ENCODE results near the gene PHKG1. TPM values are rescaled to one million over a fixed set of nuclear protein-coding genes. Genes with fewer than 3 reads are reported as not detected.
"Not testable (repeated sequence)": the region's sequence is repeated elsewhere in the genome, so short reads cannot be mapped to it uniquely, and the experiment has no call there.

PHKG1 gene
- total RNA-seq, 2 experiments from 2014 or later = 3.3 to 5.6 TPM

GRCh38 chr7:56040730-56041129 is 52.0 kb downstream of the PHKG1 start:
- H3K9me3 ChIP-seq (ENCODE audit: low read length) = no peaks in the 10 kb centered on the region
- TF ChIP-seq CTCF (conservative IDR thresholded peaks at IDR 0.05; ENCODE audit: low read length) (no peak), EZH2phosphoT487 (IDR thresholded peaks at IDR 0.05; ENCODE audit: borderline replicate concordance, low read depth, low read length) (no peak)
- H3K9me2 ChIP-seq (ENCODE audit: insufficient read depth, low read length) = no peaks in the 10 kb centered on the region
- H3K27ac ChIP-seq (ENCODE audit: low read depth, low read length, poor library complexity, severe bottlenecking) = no peak overlapping the region
- peaks cover 42% of the 10 kb centered on the region for H3K36me3 ChIP-seq (ENCODE audit: insufficient read depth, low read length)
- DNase-seq (ENCODE audit: low spot score) = no peak
- H3K4me2 ChIP-seq (ENCODE audit: low read length) = no peak overlapping the region
- no peak overlapping the region for H2AFZ ChIP-seq (ENCODE audit: low read length)
- no peak overlapping the region for H3K4me3 ChIP-seq (ENCODE audit: low read depth, low read length, poor library complexity, severe bottlenecking)
- BruUV-seq (replicated peaks) = no TSS peak
- ChIA-PET POLR2A (interaction anchor here (0.6 to 1.1 kb wide), 3 partner anchors 10 to 51 kb away, joined by 3 to 7 read pairs (median 5); partner anchors contain the start of genes CCT6A and PSPH), CTCF (ENCODE audit: unreplicated experiment) (no interaction called here)
- H4K20me1 ChIP-seq (ENCODE audit: insufficient read depth, low read length) = no peaks in the 10 kb centered on the region
- intact Hi-C loops (cut with micrococcal nuclease; ENCODE audit: unreplicated experiment) = no loop called here
- no peaks in the 10 kb centered on the region for H3K79me2 ChIP-seq (ENCODE audit: insufficient read depth, low read depth, low read length)
- H3K4me1 ChIP-seq (ENCODE audit: insufficient read depth, low read length, poor library complexity, severe bottlenecking) = no peaks in the 10 kb centered on the region

GRCh38 chr7:56033671-56034432 is 58.9 kb downstream of the PHKG1 start:
- POLR2A ChIA-PET = interaction anchor here (0.6 to 2.2 kb wide), 4 partner anchors 17 to 44 kb away, joined by 3 to 8 read pairs (median 4); partner anchors contain the start of gene PSPH
- CTCF ChIA-PET (ENCODE audit: unreplicated experiment) = interaction anchor here (0.5 kb wide), 1 partner anchor 256 kb away, joined by 3 read pairs; no protein-coding TSS in a partner anchor
- H3K36me3 ChIP-seq (ENCODE audit: insufficient read depth, low read length) = peaks cover 34% of the 10 kb centered on the region
- H4K20me1 ChIP-seq (ENCODE audit: insufficient read depth, low read length) = no peaks in the 10 kb centered on the region
- H3K79me2 ChIP-seq (ENCODE audit: insufficient read depth, low read depth, low read length) = peaks cover 6% of the 10 kb centered on the region; the same call in 1 of the 2 replicates
- peak overlapping the region; percentile 82 for H2AFZ ChIP-seq (ENCODE audit: low read length)
- BruUV-seq (replicated peaks) = TSS peak; percentile 52
- peak; percentile 85 for DNase-seq (ENCODE audit: low spot score)
- no peaks in the 10 kb centered on the region for H3K9me3 ChIP-seq (ENCODE audit: low read length)
- intact Hi-C loops (cut with micrococcal nuclease; ENCODE audit: unreplicated experiment) = loop anchor here (1.0 kb wide), 1 partner anchor 17 kb away; the partner anchor contains the start of genes CCT6A and PSPH
- peaks cover 10% of the 10 kb centered on the region for H3K4me1 ChIP-seq (ENCODE audit: insufficient read depth, low read length, poor library complexity, severe bottlenecking)
- peak overlapping the region; percentile 71 for H3K4me2 ChIP-seq (ENCODE audit: low read length)
- peak overlapping the region; percentile 71 for H3K4me3 ChIP-seq (ENCODE audit: low read depth, low read length, poor library complexity, severe bottlenecking)
- H3K27ac ChIP-seq (ENCODE audit: low read depth, low read length, poor library complexity, severe bottlenecking) = peak overlapping the region; percentile 67
- TF ChIP-seq EZH2phosphoT487 (IDR thresholded peaks at IDR 0.05; ENCODE audit: borderline replicate concordance, low read depth, low read length) = no peak
- peak; percentile 51 for TF ChIP-seq CTCF (conservative IDR thresholded peaks at IDR 0.05; ENCODE audit: low read length)
- no peaks in the 10 kb centered on the region for H3K9me2 ChIP-seq (ENCODE audit: insufficient read depth, low read length)

GRCh38 chr7:56032578-56032977 is 60.2 kb downstream of the PHKG1 start:
- BruUV-seq (replicated peaks); DNase-seq (ENCODE audit: low spot score); intact Hi-C loops (cut with micrococcal nuclease; ENCODE audit: unreplicated experiment); H4K20me1 ChIP-seq (ENCODE audit: insufficient read depth, low read length); H3K9me3 ChIP-seq (ENCODE audit: low read length); H3K9me2 ChIP-seq (ENCODE audit: insufficient read depth, low read length); H3K79me2 ChIP-seq (ENCODE audit: insufficient read depth, low read depth, low read length); H2AFZ ChIP-seq (ENCODE audit: low read length); CTCF ChIA-PET (ENCODE audit: unreplicated experiment); H3K27ac ChIP-seq (ENCODE audit: low read depth, low read length, poor library complexity, severe bottlenecking); H3K4me1 ChIP-seq (ENCODE audit: insufficient read depth, low read length, poor library complexity, severe bottlenecking): not testable (repeated sequence)
- Histone ChIP-seq H3K36me3 (ENCODE audit: insufficient read depth, low read length) (peaks cover 43% of the 10 kb centered on the region), H3K4me3 (ENCODE audit: low read depth, low read length, poor library complexity, severe bottlenecking) (peak overlapping the region; percentile 43), H3K4me2 (ENCODE audit: low read length) (peak overlapping the region; percentile 47; the same call in 1 of the 2 replicates)
- POLR2A ChIA-PET = interaction anchor here (0.6 to 2.2 kb wide), 2 partner anchors 19 to 1211 kb away, joined by 3 to 8 read pairs; partner anchors contain the start of gene PSPH

- H2AFZ ChIP-seq (ENCODE audit: low read length); H3K4me2 ChIP-seq (ENCODE audit: low read length); H3K9me3 ChIP-seq (ENCODE audit: low read length); CTCF ChIA-PET (ENCODE audit: unreplicated experiment); H3K4me1 ChIP-seq (ENCODE audit: insufficient read depth, low read length, poor library complexity, severe bottlenecking); H3K4me3 ChIP-seq (ENCODE audit: low read depth, low read length, poor library complexity, severe bottlenecking); H4K20me1 ChIP-seq (ENCODE audit: insufficient read depth, low read length); H3K9me2 ChIP-seq (ENCODE audit: insufficient read depth, low read length); intact Hi-C loops (cut with micrococcal nuclease; ENCODE audit: unreplicated experiment); BruUV-seq (replicated peaks); DNase-seq (ENCODE audit: low spot score); H3K27ac ChIP-seq (ENCODE audit: low read depth, low read length, poor library complexity, severe bottlenecking); H3K79me2 ChIP-seq (ENCODE audit: insufficient read depth, low read depth, low read length): not testable (repeated sequence)
- POLR2A ChIA-PET = interaction anchor here (0.9 kb wide), 1 partner anchor 33 kb away, joined by 4 read pairs; the partner anchor contains the start of gene SUMF2
- H3K36me3 ChIP-seq (ENCODE audit: insufficient read depth, low read length) = peaks cover 52% of the 10 kb centered on the region
Observed at GRCh38 chr7:56031556-56031955, 61.2 kb downstream of the PHKG1 start.
